Activated CD8-positive, alpha-beta memory T cell treated with anti-CD3 and anti-CD28 coated beads for 1 hour (primary cell): Measurements from ENCODE around the gene MT1B.
"Not testable (repeated sequence)": the region's sequence is repeated elsewhere in the genome, so short reads cannot be mapped to it uniquely, and the experiment has no call there.

Source experiments
- DNase-seq, 2 donors: peaks; one replicate each; pipeline ENCODE4 v3.0.0-alpha.2; 2020; ENCODE audit warnings: low read depth in 1 of 2; ENCODE audit errors: extremely low read depth in 1 of 2

MT1B gene

DNA sequence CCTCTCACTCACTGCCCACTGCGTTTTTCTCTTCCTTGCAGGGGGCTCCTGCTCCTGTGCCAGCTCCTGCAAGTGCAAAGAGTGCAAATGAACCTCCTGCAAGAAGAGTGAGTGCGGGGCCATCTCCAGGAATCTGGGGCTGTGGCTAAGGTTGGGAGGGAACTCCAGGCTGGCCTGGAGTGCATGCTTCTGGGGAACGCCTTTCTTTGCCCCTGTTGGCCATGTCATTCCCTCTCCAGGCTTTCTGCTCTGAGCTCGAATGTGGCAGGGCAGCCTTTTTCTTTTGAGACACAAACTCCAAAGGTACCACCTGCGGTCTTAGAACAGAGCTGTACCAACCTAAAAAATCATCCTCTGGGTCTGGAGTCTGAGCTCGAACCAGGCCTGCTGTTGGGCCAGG, 33.5 kb upstream of the MT1B start:
- DNase-seq, result no peak

DNA sequence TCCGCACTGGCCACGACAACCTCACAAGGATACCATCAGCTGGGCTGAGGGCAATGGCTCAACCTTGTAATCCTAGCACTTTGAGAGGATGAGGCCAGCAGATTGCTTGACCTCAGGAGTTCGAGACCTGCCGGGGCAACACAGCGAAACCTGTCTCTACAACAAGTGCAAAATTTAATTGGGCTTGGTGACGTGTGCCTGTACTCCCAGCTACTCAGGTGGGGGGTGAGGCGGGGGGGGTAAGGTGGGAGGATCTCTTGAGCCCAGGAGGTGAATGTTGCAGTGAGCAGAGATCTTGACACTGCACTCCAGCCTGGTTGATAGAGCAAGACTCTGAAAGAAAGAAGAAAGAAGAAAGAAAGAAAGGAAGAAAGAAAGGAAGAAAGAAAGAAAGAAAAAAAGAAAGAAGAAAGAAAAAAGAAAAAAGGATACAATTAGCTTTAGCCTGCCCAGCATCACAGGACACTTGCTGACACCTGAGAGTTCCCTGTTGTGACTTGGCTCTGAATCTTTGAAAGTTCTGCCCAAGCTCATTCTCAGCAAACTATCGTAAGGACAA, 31.3 kb upstream of the MT1B start:
- DNase-seq, result no peak

- DNase-seq, result not testable (repeated sequence)
These were observed 29.8 kb upstream of the MT1B start for GRCh38 chr16:56621665-56622445.

DNA sequence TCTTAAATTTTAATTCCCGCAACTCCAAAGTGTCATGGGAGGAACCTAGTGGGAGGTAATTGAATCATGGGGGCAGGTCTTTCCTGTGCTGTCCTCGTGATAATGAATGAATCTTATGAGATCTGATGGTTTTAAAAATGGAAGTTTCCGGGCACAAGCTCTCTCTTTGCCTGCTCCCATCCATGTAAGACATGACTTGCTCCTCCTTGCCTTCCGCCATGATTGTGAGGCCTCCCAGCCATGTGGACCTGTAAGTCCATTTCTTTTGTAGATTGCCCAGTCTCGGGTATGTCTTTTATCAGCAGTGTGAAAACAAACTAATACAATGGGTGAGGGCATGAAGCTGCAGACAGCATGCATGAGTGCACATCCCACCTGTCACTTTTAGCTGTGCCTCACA, 28.5 kb upstream of the MT1B start:
- not testable (repeated sequence) for DNase-seq

- no peak for DNase-seq
These were observed 28.0 kb upstream of the MT1B start for GRCh38 chr16:56623637-56624036.

DNA sequence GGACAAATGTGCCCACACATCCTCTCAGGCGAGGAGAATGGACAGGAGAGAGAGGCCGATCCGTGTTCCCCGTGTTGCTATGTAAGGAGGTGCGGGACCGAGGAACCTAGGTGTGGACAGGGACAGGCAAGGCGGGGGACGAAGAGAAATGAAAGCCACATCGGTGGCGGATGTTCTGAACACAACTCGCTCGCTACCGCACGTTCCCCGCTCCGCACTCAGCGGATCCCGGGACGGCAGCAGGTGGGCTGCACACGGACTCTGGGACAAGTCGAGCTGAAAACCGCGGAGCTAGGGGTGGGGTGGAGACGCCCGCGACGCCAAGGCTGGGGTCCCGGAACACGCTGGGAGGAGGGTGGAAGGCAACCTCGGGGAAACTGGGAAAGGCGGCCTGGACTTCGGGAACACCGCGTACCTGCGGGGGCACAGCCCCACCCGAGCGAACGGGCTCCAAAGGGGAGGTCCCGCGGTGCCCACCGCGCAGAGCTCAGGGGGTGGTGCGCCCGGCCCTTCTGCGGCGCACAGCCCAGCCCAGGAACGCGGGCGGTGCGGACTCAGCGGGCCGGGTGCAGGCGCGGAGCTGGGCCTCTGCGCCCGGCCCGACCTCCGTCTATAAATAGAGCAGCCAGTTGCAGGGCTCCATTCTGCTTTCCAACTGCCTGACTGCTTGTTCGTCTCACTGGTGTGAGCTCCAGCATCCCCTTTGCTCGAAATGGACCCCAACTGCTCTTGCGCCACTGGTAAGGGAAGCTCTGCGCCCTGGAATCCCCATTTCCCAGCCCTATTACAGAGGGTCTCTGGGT, 26.3 kb upstream of the MT1B start, which contains the start of gene MT1E:
Gene MT1E, plus strand, starts transcription at position 642 of the 803 bp plus-strand sequence. Its CDS starts 71 bp downstream, at position 713.
- no peak for DNase-seq

DNA sequence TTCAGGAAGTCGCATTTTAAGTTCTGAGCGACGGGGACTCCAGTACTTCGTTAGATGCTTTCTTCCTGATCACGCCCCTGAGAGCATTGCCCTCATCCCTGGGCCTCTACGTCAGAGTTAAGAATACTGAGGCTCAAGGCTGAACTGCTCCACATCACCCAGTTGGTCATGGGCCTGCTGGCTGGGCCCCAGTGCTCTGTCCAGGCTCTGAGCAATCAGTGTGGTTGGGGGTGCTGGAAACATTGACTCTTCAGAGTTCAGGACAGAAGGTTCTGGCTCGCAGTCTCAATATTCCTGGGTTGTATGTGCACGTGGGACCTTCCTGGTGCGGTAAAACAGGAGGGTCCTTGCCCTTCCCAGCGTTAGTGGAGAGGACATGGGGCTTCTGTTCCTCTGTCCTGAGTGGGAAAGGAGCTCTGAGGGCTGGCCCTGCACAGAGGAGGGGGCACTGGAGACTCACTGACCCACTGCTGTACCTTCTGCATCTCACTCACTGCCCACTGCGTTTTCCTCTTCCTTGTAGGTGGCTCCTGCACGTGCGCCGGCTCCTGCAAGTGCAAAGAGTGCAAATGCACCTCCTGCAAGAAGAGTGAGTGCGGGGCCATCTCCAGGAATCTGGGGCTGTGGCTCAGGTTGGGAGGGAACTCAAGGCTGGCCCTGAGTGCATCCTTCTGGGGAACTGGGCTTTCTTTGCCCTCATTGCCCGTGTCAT, 25.6 kb upstream of the MT1B start:
- no peak for DNase-seq

DNA sequence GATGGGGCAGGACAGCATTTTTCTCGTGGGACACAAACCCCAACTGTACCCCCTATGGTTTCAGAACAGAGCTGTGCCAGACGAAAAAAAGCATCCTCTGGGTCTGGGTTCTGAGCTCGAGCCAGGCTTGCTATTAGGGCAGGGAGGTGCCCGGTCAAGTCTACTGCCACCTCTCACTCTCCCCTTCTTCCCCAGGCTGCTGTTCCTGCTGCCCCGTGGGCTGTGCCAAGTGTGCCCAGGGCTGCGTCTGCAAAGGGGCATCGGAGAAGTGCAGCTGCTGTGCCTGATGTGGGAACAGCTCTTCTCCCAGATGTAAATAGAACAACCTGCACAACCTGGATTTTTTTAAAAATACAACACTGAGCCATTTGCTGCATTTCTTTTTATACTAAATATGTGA, 25.0 kb upstream of the MT1B start:
- no peak for DNase-seq

- no peak for DNase-seq
These were observed 23.0 kb upstream of the MT1B start for GRCh38 chr16:56628486-56629350.

- no peak for DNase-seq
These were observed 22.2 kb upstream of the MT1B start for GRCh38 chr16:56629531-56629930.

DNA sequence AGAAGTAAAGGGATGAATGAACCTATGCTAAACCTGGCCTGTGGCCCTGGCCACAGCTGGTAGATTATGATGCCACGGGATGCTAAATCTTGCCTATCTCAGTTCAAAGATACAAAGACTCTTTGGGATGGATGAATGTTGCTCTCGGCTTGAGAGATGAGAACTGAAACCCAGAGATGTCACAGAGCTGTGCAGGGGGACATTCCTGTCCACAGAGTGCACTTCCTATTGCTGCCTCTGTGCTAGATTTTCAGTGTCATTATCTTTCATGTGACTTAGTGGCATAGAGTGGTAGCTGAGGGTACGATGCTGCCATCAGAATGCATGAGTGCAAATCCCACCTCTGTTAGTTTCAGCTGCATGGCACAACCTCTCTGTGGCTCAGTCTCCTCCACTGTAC, 21.6 kb upstream of the MT1B start:
- no peak for DNase-seq

GRCh38 chr16:56631197-56631596, 20.5 kb upstream of the MT1B start:
- DNase-seq, result no peak

GRCh38 chr16:56631832-56632155, 19.9 kb upstream of the MT1B start:
- no peak for DNase-seq

DNA sequence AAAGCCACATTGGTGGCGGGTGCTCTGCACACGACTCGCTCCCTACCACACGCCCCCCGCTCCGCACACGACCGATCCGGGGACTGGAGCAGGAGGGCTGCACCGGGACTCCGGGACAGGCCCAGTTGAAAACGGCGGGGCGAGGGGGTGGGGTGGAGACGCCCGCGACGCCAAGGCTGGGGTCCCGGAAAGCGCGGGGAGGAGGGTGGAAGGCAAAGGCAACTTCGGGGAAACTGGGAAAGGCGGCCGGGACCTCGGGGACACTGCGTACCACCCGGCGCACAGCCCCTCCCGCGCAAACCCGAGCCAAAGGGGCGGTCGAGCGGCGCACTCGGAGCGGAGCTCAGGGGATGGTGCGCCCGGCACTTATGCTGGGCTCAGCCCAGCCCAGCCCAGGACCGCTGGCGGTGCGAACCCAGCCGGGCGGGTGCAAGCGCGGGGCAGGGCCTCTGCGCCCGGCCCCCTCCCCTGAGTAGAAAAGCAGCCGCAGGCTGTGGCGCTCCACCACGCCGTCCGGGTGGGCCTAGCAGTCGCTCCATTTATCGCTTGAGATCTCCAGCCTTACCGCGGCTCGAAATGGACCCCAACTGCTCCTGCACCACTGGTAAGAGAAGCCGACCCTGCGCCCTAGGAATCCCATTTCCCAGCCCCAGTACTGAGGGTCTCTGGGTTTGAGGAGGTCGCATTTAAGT, 19.4 kb upstream of the MT1B start, which contains the start of gene MT1M:
Gene MT1M, plus strand, starts transcription at position 504 of the 692 bp plus-strand sequence. Its CDS starts 73 bp downstream, at position 577.
- no peak for DNase-seq

DNA sequence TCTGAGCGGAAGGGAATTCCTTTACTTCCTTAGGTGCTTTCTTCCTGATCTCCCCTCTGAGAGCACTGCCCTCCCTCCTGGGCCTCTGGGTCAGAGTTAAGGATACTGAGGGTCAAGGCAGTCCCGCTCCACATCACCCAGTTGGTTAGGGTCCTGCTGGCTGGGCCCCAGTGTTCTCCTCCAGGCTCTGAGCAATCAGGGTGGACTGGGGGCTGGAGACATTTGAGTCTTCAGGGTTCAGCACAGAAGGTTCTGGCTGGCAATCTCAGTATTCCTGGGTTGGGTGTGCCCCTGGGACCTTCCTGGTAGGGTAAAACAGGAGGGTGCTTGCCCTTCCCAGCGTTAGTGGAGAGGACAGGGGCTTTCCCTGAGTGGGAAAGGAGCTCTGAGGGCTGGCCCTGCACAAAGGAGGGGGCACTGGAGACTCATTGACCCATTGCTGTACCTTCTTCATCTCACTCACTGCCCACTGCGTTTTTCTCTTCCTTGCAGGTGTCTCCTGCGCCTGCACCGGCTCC, 18.8 kb upstream of the MT1B start:
- DNase-seq, result no peak

GRCh38 chr16:56633535-56633934, 18.2 kb upstream of the MT1B start:
- no peak for DNase-seq

DNA sequence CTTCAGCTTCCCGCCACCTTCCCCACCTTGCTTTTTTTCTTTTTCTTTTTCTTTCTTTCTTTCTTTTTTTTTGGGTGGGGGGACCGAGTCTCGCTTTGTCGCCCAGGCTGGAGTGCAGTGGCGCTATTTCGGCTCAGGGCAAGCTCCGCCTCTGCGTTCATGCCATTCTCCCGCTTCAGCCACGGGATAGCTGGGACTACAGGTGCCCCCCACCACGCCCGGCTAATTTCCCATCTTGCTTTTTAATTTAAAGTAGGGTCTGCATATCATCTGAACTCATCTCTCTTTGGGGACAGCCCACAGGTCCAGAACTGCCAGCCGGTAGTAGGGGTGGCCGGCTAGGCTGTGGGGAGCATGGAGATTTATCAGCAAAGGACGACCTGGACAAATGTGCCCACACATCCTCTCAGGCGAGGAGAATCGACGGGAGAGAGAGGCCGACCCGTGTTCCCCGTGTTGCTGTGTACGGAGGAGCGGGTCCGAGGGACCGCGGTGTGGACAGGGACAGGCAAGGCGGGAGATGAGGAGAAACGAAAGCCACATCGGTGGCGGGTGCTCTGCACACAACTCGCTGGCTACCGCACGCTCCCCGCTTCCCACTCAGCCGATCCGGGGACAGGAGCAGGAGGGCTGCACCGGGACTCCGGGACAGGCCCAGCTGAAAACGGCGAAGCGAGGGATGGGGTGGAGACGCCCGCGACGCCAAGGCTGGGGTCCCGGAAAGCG, 16.8 kb upstream of the MT1B start:
- no peak for DNase-seq

DNA sequence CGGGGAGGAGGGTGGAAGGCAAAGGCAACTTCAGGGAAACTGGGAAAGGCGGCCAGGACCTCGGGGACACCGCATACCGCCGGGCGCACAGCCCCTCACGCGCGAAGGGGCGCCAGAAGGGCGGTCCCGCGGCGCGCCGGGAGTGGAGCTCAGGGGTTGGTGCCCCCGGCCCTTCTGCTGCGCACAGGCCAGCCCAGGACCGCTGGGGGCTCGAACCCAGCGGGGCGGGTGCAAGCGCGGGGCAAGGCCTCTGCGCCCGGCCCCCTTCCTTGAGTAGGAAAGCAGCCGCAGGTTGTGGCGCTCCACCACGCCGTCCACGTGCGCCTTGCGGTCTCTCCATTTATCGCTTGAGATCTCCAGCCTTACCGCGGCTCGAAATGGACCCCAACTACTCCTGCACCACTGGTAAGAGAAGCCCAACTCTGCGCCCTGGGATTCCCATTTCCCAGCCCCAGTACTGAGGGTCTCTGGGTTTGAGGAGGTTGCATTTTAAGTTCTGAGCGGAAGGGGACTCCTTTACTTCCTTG, 16.2 kb upstream of the MT1B start:
- DNase-seq, result no peak
